HepG2 (cell line): ENCODE data around the gene TBC1D14. TPM values are rescaled to one million over a fixed set of nuclear protein-coding genes. Genes with fewer than 3 reads are reported as not detected.

Experiments
- ATF2 ChIP-seq: sonication (generic); formaldehyde crosslinking; IDR thresholded peaks from 2 replicates; pipeline ENCODE4 v1.4.0; 2020; ENCODE audit warnings: missing genetic modification reagents
- E2F5 ChIP-seq: sonication (generic); formaldehyde crosslinking; conservative IDR thresholded peaks from 2 replicates; pipeline ENCODE4 v1.4.0; 2020; ENCODE audit warnings: missing genetic modification reagents
- KDM5B ChIP-seq: sonication (generic); formaldehyde crosslinking; IDR thresholded peaks from 2 replicates; pipeline ENCODE4 v1.4.0; 2020; ENCODE audit warnings: missing genetic modification reagents, mild to moderate bottlenecking, borderline replicate concordance
- KLF15 ChIP-seq: sonication (generic); formaldehyde crosslinking; IDR thresholded peaks from 2 replicates; pipeline ENCODE4 v1.8.1; 2023; ENCODE audit warnings: borderline replicate concordance, mild to moderate bottlenecking, inconsistent platforms, missing genetic modification reagents, mixed read lengths
- LRRFIP1 ChIP-seq: sonication (generic); formaldehyde crosslinking; conservative IDR thresholded peaks from 2 replicates; pipeline ENCODE4 v1.4.0; 2020; ENCODE audit warnings: missing genetic modification reagents
- MEF2D ChIP-seq: sonication (generic); formaldehyde crosslinking; IDR thresholded peaks from 2 replicates; pipeline ENCODE4 v1.5.1; 2020; ENCODE audit warnings: mild to moderate bottlenecking, missing genetic modification reagents
- NR0B2 ChIP-seq: sonication (generic); formaldehyde crosslinking; IDR thresholded peaks from 2 replicates; pipeline ENCODE4 v1.4.0; 2020; ENCODE audit warnings: mild to moderate bottlenecking, missing genetic modification reagents
- NR2C2 ChIP-seq: sonication (generic); formaldehyde crosslinking; IDR thresholded peaks from 2 replicates; pipeline ENCODE4 v1.4.0; 2020; ENCODE audit warnings: missing genetic modification reagents, mild to moderate bottlenecking, moderate library complexity, borderline replicate concordance
- PATZ1 ChIP-seq: sonication (generic); formaldehyde crosslinking; IDR thresholded peaks from 2 replicates; pipeline ENCODE4 v1.4.0; 2020; ENCODE audit warnings: missing genetic modification reagents
- RAD51 ChIP-seq: fragments of 450-650 bp; IDR thresholded peaks from 2 replicates; pipeline ENCODE4 v1.6.1; 2016; ENCODE audit warnings: borderline replicate concordance
- SP5 ChIP-seq: IDR thresholded peaks from 2 replicates; pipeline ENCODE4 v1.6.1; 2016; ENCODE audit warnings: low read depth, borderline replicate concordance
- SRSF1 ChIP-seq: fragments of 200-400 bp; formaldehyde crosslinking; optimal IDR thresholded peaks from 2 replicates; pipeline ENCODE3; 2017; ENCODE audit warnings: mild to moderate bottlenecking, low read depth, low read length, moderate library complexity
- ZBTB46 ChIP-seq: sonication (generic); formaldehyde crosslinking; IDR thresholded peaks from 2 replicates; pipeline ENCODE4 v1.4.0; 2020; ENCODE audit warnings: mild to moderate bottlenecking, missing genetic modification reagents, borderline replicate concordance
- ZNF260 ChIP-seq: sonication (generic); formaldehyde crosslinking; IDR thresholded peaks from 2 replicates; pipeline ENCODE4 v1.4.0; 2020; ENCODE audit warnings: missing genetic modification reagents, low read depth, mild to moderate bottlenecking, borderline replicate concordance
- ZNF263 ChIP-seq: sonication (generic); formaldehyde crosslinking; IDR thresholded peaks from 2 replicates; pipeline ENCODE4 v1.4.0; 2020; ENCODE audit warnings: missing genetic modification reagents
- ZNF510 ChIP-seq: sonication (generic); formaldehyde crosslinking; IDR thresholded peaks from 2 replicates; pipeline ENCODE4 v1.4.0; 2020; ENCODE audit warnings: low read depth, mild to moderate bottlenecking, missing genetic modification reagents
- ZNF704 ChIP-seq: sonication (generic); formaldehyde crosslinking; IDR thresholded peaks from 2 replicates; pipeline ENCODE4 v1.8.1; 2023; ENCODE audit warnings: mild to moderate bottlenecking, inconsistent platforms, moderate library complexity, missing genetic modification reagents, borderline replicate concordance
- ZNF713 ChIP-seq: sonication (generic); formaldehyde crosslinking; IDR thresholded peaks from 2 replicates; pipeline ENCODE4 v1.4.0; 2020; ENCODE audit warnings: mild to moderate bottlenecking, missing genetic modification reagents
- polyA plus RNA-seq, 8 experiments: library from polyadenylated mRNA; depleted of rRNA in 3 of 8; stranded (reverse) in 7 of 8; unstranded in 1 of 8; fragments of >200 nt; fragmentation: Illumina TruSeq in 4 of 8; extraction: Trizol in 4 of 8; gene quantifications; 2 replicates each; pipeline versions ENCODE4 v1.2.1 to v1.2.3, GENCODE V29; 2011 to 2016; ENCODE audit warnings: low read depth in 4 of 8, missing spikeins in 1 of 8, mixed read lengths in 1 of 8; ENCODE audit not compliant: insufficient read depth in 1 of 8
- total RNA-seq, 5 experiments: library from RNA; depleted of rRNA; stranded (reverse); fragments of >200 nt; fragmentation: Illumina TruSeq; extraction: Trizol; gene quantifications; 2 replicates each; pipeline ENCODE4 v1.2.3, GENCODE V29; 2016; ENCODE audit warnings: low read depth in 1 of 5

The TBC1D14 gene
- total and polyA plus RNA-seq, 2 of the 13 experiments (the other 11 are each of a cell fraction or from before 2014, with no cell fraction given) = 29.5 to 46.5 TPM

GRCh38 chr4:7075962-7076695 lies 166.5 kb downstream of the TBC1D14 start (continued):
- TF ChIP-seq ATF2 (CRISPR knock-in tag) = no peak
- no peak for TF ChIP-seq KDM5B (CRISPR knock-in tag)
- no peak for TF ChIP-seq SP5 (CRISPR knock-in tag)
- TF ChIP-seq SRSF1 = no peak
- no peak for TF ChIP-seq RAD51
- no peak for TF ChIP-seq NR2C2 (CRISPR knock-in tag)
- TF ChIP-seq ZNF260 (CRISPR knock-in tag) = no peak
- TF ChIP-seq ZNF704 (CRISPR knock-in tag) = no peak
- no peak for TF ChIP-seq PATZ1
- no peak for TF ChIP-seq LRRFIP1 (CRISPR knock-in tag)
- no peak for TF ChIP-seq NR0B2 (CRISPR knock-in tag)
- TF ChIP-seq MEF2D (CRISPR knock-in tag) = 0 out of 2 replicates have a peak, but pooled peaks have one; percentile 24
- TF ChIP-seq ZNF263 (CRISPR knock-in tag) = 0 out of 2 replicates have a peak, but pooled peaks have one; percentile 34
- no peak for TF ChIP-seq E2F5
- no peak for TF ChIP-seq ZBTB46 (CRISPR knock-in tag)
- no peak for TF ChIP-seq ZNF713 (CRISPR knock-in tag)
- no peak for TF ChIP-seq KLF15 (CRISPR knock-in tag)
- TF ChIP-seq ZNF510 = no peak
